Tibial nerve (tissue), 3 donors: ENCODE results near the gene CD58.

Experiments used
- CTCF ChIP-seq, 5 experiments: fragments of 200-600 bp in 3 of 5; fragments of 450-650 bp in 2 of 5; sonication (generic) in 3 of 5; IDR thresholded peaks; one replicate each; pipeline ENCODE4 v1.5.1; 2016 to 2019; ENCODE audit warnings: antibody characterized with exemption in 5 of 5, mild to moderate bottlenecking in 3 of 5, moderate library complexity in 2 of 5
- POLR2A ChIP-seq, 2 donors: fragments of 450-650 bp; IDR thresholded peaks; one replicate each; pipeline ENCODE4 v1.6.1; 2017; ENCODE audit warnings: antibody characterized with exemption in 2 of 2, mild to moderate bottlenecking in 2 of 2, moderate library complexity in 2 of 2

DNA sequence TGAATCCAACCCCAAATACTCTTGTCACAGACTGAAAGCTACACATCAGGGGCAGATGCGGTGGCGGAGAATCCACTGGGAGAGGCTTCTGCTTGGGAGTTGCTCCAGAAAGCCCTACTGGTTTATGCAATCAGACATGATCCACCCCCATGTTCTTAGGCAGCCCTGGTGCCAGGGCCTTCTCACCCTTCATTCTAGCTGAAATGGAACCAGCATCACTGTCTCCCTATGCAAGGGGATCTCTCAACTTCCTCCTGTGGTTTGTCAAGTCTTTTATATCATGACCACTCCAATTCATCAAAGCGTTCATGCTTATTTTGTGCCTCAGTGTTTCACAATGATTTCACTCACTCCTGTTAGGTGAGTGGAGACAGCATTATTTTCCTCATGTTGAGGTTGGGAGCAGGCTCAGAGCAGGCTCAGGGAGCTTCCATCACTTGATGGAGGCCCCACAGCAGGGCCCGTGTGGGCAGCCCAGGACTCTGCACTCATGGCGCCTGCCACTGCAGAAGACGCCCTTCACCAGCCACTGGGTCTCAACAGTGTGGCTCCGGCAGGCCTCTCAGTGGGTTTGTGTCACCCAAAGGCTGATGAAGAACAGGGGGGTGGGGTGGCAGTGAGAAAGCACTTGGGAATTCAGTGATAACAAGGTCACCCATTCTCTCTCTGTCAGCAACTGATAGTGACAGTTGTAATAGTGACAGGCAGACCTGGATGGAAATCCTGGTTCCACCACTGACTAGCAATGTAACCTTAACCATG, 67.1 kb downstream of the CD58 start:
- TF ChIP-seq CTCF (IDR thresholded peaks at IDR 0.05) (no peak), POLR2A (IDR thresholded peaks at IDR 0.05) (no peak)
